HL-60/S4 treated with retinoic acid at 250 ng/mL for 4 days and 3 days (cell line): ENCODE data around the gene KCNV2.

Experiments
- in situ Hi-C: fragments of 300-500 bp; cut with MboI; formaldehyde crosslinking; loops from 2 replicates; pipeline ENCODE4 v1.7.0; 2022; ENCODE audit warnings: low sequenced_read_pairs

Gene KCNV2

GRCh38 chr9:2718698-2719033, 1.4 kb downstream of the KCNV2 start:
- in situ Hi-C loops: no loop called here

DNA sequence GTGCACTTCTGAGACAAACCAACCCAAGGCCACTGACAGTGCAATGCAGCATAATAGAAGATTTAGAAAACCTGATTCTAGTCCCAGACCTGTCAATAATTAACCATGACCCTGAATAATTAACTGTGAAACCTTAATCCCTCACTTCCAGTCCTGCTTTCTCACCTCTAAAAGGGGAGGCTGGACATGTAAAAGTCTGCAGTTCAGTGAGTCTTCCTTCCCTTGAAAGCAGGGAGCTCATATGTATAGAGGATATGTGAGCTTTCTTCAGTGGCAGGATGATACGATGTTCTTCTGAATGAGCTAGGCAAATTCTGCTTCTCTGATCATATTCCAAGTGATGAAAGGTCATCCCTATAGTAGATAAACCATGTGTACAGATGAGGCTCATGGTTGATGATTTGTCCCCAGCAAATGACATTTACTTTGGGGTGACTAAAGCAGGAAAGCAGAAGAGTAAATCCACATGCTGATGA, 2.9 kb downstream of the KCNV2 start:
- in situ Hi-C loops: no loop called here

DNA sequence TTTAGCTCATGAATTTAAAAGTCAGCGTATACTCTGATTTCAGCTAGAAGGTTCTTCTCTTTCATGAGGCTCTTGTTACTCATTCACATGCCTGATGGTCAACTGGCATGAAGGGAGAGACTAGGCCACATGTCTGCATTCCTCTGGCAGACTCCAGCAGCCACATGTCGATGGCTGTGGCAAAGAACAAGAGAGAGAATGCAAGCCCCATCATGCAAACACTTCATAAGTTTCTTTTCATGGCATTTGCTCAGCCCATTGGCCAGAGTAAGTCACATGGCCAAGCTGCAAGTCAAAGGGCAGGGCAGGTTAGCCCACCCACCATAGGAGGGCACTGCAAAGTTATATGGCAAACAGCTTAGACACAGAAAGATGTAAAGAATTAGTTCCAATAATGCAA, 5.4 kb downstream of the KCNV2 start:
- in situ Hi-C loops: no loop called here

DNA sequence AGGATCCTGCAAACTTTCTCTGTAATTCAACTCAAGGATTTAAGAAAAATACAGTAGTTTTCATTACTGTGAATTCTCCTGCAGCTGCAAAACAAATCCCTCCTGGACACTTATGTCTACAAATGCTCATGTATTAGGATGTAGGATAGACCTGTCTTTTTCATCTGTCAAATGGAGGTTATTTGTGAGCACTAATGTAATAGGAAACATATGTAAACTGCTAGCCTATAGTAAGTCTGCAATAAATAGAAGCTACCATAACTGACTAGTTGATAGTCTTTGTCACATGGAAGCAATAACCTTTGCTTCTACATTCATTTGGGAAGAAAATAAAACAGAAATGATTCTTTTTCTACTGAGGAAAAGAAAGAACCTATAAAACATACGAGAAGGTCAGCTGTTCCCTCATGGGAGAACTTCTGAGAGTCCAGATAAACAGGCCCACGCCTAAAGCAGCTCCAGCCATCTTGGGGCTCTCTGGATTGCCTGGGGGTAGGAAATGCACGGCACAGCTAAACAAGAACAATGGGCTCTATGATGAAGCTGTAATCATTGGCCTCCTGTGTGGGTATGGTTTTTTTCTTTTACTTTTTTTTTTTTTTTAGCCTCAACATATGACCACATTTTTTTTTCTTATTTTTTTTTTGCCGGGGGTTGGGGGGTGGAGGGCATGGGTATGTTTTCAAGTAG, 6.2 kb downstream of the KCNV2 start:
- in situ Hi-C loops: no loop called here

DNA sequence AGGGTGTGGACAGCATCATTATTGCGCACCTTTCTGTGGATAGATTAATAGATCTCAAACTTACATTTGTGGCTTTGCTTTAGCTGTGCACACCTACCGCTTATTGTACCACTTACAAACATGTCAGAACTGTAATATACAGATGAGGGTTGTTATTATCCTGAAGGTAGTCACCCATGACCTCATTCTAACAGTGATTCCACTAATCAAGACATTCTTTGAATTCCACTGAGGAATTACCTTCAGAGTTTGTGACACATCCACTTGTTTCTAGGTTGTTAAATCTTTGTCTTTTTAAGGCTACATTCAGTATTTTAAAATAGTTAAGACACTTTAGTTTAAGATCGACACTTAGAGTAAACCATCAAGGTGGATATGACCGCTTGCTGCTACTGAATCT, 7.8 kb downstream of the KCNV2 start:
- in situ Hi-C loops: loop anchor here (25.0 kb wide), 1 partner anchor 263 kb away; no protein-coding TSS in a partner anchor

GRCh38 chr9:2725898-2726649, 8.8 kb downstream of the KCNV2 start:
- in situ Hi-C loops: loop anchor here (25.0 kb wide), 1 partner anchor 264 kb away; no protein-coding TSS in a partner anchor

DNA sequence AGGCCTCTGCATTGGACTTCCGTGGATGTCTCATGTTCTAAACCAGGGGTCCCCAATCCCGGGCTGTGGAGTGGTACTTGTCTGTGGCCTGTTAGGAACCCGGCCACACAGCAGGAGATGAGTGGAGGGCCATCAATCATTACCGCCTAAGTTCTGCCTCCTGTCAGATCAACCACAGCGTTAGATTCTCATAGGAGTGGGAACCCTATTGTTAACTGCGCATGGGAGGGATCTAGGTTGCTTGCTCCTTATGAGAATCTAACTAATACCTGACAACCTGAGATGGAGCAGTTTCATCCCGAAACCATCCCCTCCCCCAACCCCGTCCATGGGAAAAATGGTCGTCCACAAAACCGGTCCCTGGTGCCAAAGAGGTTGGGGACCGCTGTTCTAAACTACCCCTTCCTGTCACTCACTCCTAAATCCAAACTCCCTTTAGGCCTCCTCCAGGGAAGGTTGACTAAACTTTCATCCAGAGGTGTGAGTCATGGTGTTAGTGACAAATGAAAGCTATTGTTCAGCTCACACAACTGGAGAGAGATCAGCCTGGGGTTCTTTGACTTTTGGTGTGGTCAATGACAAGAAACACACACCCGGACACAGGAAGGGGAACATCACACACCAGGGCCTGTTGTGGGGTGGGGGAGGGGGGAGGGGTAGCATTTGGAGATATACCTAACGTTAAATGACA, 9.5 kb downstream of the KCNV2 start:
- in situ Hi-C loops: loop anchor here (25.0 kb wide), 1 partner anchor 264 kb away; no protein-coding TSS in a partner anchor

- in situ Hi-C loops: loop anchor here (25.0 kb wide), 1 partner anchor 265 kb away; no protein-coding TSS in a partner anchor
Measured at GRCh38 chr9:2727374-2727773, 10.1 kb downstream of the KCNV2 start.

- in situ Hi-C loops: loop anchor here (25.0 kb wide), 1 partner anchor 266 kb away; no protein-coding TSS in a partner anchor
Measured at GRCh38 chr9:2727966-2728613, 10.8 kb downstream of the KCNV2 start.

GRCh38 chr9:2729003-2729402, 11.7 kb downstream of the KCNV2 start:
- in situ Hi-C loops: loop anchor here (25.0 kb wide), 1 partner anchor 267 kb away; no protein-coding TSS in a partner anchor

GRCh38 chr9:2729721-2730120, 12.4 kb downstream of the KCNV2 start:
- in situ Hi-C loops: loop anchor here (25.0 kb wide), 1 partner anchor 267 kb away; no protein-coding TSS in a partner anchor

- in situ Hi-C loops: loop anchor here (25.0 kb wide), 1 partner anchor 269 kb away; no protein-coding TSS in a partner anchor
Measured at GRCh38 chr9:2730971-2731370, 13.7 kb downstream of the KCNV2 start.

GRCh38 chr9:2732492-2732891, 15.2 kb downstream of the KCNV2 start:
- in situ Hi-C loops: loop anchor here (25.0 kb wide), 1 partner anchor 270 kb away; no protein-coding TSS in a partner anchor

- in situ Hi-C loops: loop anchor here (25.0 kb wide), 1 partner anchor 278 kb away; no protein-coding TSS in a partner anchor
Measured at GRCh38 chr9:2740616-2741015, 23.3 kb downstream of the KCNV2 start.

GRCh38 chr9:2741441-2742158, 24.3 kb downstream of the KCNV2 start:
- in situ Hi-C loops: loop anchor here (25.0 kb wide), 1 partner anchor 279 kb away; no protein-coding TSS in a partner anchor

DNA sequence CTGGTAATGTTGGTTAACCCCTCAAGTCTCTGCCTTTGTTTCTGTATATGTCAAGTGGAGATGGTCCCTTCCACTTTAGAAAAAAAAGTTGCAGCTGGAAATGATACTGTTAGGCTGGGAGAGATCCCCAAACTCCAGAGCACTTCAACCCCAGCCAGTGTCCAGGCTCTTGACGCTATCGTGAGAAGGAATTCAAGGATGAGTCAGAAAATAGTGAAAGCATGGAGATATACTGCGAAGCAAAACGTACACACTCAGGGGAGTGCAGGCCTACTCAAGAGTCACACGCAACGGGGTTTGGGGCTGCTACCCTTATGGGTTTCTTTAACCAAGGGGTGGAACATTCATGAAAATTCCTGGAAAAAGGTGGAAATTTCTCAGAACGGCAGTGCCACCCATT, 24.9 kb downstream of the KCNV2 start:
- in situ Hi-C loops: loop anchor here (25.0 kb wide), 1 partner anchor 280 kb away; no protein-coding TSS in a partner anchor

- in situ Hi-C loops: loop anchor here (25.0 kb wide), 1 partner anchor 282 kb away; no protein-coding TSS in a partner anchor
Measured at GRCh38 chr9:2743937-2744529, 26.7 kb downstream of the KCNV2 start.

DNA sequence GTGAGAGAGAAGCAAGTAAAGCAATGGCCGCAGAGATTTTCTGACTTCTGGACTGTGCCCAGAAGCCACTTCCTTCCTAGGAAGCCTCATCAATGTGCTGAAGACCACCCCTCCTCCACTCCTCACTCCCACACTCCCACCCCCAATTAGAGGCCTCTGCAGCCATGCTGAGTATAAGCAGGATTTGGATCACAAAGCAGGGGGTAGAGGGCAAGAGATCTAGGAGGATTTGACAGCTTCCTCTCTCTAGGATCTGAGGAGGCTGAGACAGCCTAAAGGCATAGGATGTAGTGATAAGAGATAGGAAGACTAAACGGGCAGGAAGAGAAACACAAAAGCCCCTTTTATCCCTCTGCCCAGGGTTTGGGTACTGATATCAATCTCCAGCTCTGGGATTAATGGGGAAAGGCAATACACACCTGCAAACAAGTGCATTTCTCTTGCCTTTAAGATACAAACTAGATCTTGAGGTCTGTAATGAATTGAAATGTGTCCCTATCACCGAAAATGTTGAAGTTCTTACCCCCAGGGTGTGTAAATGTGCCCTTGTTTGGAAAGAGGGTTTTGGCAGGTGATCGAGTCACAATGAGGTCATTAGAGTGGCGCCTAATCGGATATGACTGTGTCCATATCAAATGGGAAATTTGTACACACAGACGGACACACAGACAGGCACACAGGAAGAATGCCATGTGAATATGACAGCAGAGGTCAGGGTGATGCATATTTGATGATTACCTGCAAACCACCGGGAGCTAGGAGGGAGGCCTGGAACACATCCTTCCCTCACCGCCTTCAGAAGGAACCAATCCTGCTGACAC, 28.5 kb downstream of the KCNV2 start:
- in situ Hi-C loops: loop anchor here (25.0 kb wide), 1 partner anchor 283 kb away; no protein-coding TSS in a partner anchor
